Smooth muscle cell (in vitro differentiated cells): ENCODE results near the gene ICAM2. TPM values are rescaled to one million over a fixed set of nuclear protein-coding genes. Genes with fewer than 3 reads are reported as not detected.
"Not testable (repeated sequence)": the region's sequence is repeated elsewhere in the genome, so short reads cannot be mapped to it uniquely, and the experiment has no call there.

Experiments
- DNase-seq: peaks from one replicate; lab custom pipeline; 2025; ENCODE audit not compliant: unreplicated experiment; lab: John Stamatoyannopoulos, UW
- H2AFZ ChIP-seq: fragments of 200-600 bp; sonication (generic); 2 replicates; pipeline ENCODE4 v1.6.0; 2016; ENCODE audit warnings: antibody characterized with exemption, low read depth, mild to moderate bottlenecking
- H3F3A ChIP-seq: fragments of 200-600 bp; sonication (generic); 2 replicates; pipeline ENCODE4 v1.6.0; 2017; ENCODE audit warnings: antibody characterized with exemption, low read depth
- H3K27ac ChIP-seq: fragments of 200-600 bp; sonication (generic); 2 replicates; pipeline ENCODE4 v1.5.1; 2016; ENCODE audit warnings: low read depth, mild to moderate bottlenecking
- H3K27me3 ChIP-seq: fragments of 200-600 bp; sonication (generic); 2 replicates; pipeline ENCODE4 v1.6.1; 2016; ENCODE audit warnings: low read depth, mild to moderate bottlenecking
- H3K36me3 ChIP-seq: fragments of 200-600 bp; sonication (generic); 2 replicates; pipeline ENCODE4 v1.5.1; 2016; ENCODE audit warnings: low read depth
- H3K4me1 ChIP-seq: fragments of 200-600 bp; sonication (generic); 2 replicates; pipeline ENCODE4 v1.5.1; 2016; ENCODE audit warnings: low read depth
- H3K4me2 ChIP-seq: fragments of 200-600 bp; sonication (generic); 2 replicates; pipeline ENCODE4 v1.6.0; 2016; ENCODE audit warnings: mild to moderate bottlenecking
- H3K4me3 ChIP-seq: fragments of 200-600 bp; sonication (generic); 2 replicates; pipeline ENCODE4 v1.5.1; 2016; ENCODE audit warnings: mild to moderate bottlenecking
- H3K79me2 ChIP-seq: fragments of 200-600 bp; sonication (generic); 2 replicates; pipeline ENCODE4 v1.6.0; 2016; ENCODE audit warnings: low read depth, mild to moderate bottlenecking
- H3K9ac ChIP-seq: fragments of 200-600 bp; sonication (generic); 2 replicates; pipeline ENCODE4 v1.6.0; 2016; ENCODE audit warnings: low read depth
- H3K9me3 ChIP-seq: fragments of 200-600 bp; sonication (generic); replicated peaks from 2 replicates; pipeline ENCODE4 v1.5.1; 2016; ENCODE audit warnings: low read depth
- H4K20me1 ChIP-seq: fragments of 200-600 bp; sonication (generic); 2 replicates; pipeline ENCODE4 v1.6.0; 2016; ENCODE audit warnings: low read depth
- WGBS: methylation state at CpG from one replicate; pipeline ENCODE4 v1.1.7; 2016; ENCODE audit warnings: low lambda C conversion rate; 5-methylcytosine and 5-hydroxymethylcytosine counted together
- polyA plus RNA-seq: library from polyadenylated mRNA; unstranded; fragments of >200 nt; fragmentation: Nextera tagmentation; extraction: Ambion mirVana; gene quantifications from 2 replicates; pipeline ENCODE4 v1.2.1, GENCODE V29; 2016
- total RNA-seq: library from RNA; depleted of rRNA; stranded (reverse); fragments of >200 nt; gene quantifications from 2 replicates; pipeline ENCODE4 v1.2.3, GENCODE V29; 2014
- TF ChIP-seq, protein P1 (sequence below): fragments of 200-600 bp; sonication (generic); IDR thresholded peaks from 2 replicates; pipeline ENCODE4 v1.5.1; 2017; ENCODE audit warnings: borderline replicate concordance, mild to moderate bottlenecking, antibody characterized with exemption; ENCODE audit not compliant: insufficient read depth, poor library complexity, severe bottlenecking

Gene ICAM2
- total and polyA plus RNA-seq, 2 experiments from 2014 or later: 1.0 TPM; not detected in 1

DNA sequence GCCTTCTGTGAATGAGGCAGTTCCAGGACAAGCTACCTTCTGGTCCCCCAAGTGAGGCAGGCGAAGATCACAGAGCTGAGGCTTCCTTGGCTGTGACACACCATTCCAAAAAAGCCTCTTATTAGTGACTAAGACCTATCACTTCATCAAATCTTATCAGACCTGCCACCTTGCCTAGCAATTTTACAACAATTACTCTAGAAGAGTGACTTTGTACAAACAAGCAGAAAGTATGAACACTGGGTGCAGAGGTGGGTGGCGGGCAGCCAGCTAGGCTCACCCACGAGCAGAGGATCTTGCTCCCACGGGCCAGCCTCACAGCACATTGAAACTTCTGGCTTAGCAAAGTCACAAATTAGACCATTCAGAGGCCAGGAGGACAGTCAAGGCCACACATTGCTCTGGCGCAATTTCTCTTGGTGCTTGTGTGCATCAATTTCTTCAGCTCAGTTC lies 2.2 kb upstream of the ICAM2 start:
- Histone ChIP-seq H2AFZ (no peak overlapping the region), H3K4me1 (no peaks in the 10 kb centered on the region), H3K4me2 (no peak overlapping the region), H3K36me3 (no peaks in the 10 kb centered on the region), H3K27ac (no peak overlapping the region), H4K20me1 (no peaks in the 10 kb centered on the region), H3K27me3 (peaks cover 3% of the 10 kb centered on the region), H3K79me2 (no peaks in the 10 kb centered on the region), H3K4me3 (no peak overlapping the region), H3K9me3 (no peaks in the 10 kb centered on the region), H3K9ac (no peak overlapping the region), H3F3A (no peaks in the 10 kb centered on the region)
- TF ChIP-seq, protein P1, sequence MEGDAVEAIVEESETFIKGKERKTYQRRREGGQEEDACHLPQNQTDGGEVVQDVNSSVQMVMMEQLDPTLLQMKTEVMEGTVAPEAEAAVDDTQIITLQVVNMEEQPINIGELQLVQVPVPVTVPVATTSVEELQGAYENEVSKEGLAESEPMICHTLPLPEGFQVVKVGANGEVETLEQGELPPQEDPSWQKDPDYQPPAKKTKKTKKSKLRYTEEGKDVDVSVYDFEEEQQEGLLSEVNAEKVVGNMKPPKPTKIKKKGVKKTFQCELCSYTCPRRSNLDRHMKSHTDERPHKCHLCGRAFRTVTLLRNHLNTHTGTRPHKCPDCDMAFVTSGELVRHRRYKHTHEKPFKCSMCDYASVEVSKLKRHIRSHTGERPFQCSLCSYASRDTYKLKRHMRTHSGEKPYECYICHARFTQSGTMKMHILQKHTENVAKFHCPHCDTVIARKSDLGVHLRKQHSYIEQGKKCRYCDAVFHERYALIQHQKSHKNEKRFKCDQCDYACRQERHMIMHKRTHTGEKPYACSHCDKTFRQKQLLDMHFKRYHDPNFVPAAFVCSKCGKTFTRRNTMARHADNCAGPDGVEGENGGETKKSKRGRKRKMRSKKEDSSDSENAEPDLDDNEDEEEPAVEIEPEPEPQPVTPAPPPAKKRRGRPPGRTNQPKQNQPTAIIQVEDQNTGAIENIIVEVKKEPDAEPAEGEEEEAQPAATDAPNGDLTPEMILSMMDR: no peak
- WGBS: 90% methylated on average over 5 of the region's 5 CpGs
- no peak for DNase-seq

DNA sequence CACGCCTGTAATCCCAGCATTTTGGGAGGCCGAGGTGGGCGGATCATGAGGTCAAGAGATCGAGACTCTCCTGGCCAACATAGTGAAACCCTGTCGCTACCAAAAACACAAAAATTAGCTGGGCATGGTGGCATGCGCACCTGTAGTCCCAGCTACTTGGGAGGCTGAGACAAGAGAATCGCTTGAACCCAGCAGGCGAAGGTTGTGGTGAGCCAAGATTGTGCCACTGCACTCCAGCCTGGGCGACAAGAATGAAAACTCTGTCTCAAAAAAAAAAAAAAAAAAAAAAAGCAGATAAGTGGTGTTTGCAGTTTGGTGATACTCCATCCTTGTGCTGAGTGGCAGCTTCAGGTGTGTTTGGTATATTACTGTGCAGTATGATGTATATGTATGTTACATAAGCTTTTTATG lies 877 bp downstream of the ICAM2 start:
- H3K4me1 ChIP-seq, H3K27me3 ChIP-seq, H3K4me3 ChIP-seq, H3K9me3 ChIP-seq, H3K27ac ChIP-seq, H3K4me2 ChIP-seq, H3K36me3 ChIP-seq, H4K20me1 ChIP-seq, H2AFZ ChIP-seq, H3K9ac ChIP-seq, H3F3A ChIP-seq, H3K79me2 ChIP-seq, DNase-seq: not testable (repeated sequence)
- 85% methylated on average over 9 of the region's 9 CpGs for WGBS

DNA sequence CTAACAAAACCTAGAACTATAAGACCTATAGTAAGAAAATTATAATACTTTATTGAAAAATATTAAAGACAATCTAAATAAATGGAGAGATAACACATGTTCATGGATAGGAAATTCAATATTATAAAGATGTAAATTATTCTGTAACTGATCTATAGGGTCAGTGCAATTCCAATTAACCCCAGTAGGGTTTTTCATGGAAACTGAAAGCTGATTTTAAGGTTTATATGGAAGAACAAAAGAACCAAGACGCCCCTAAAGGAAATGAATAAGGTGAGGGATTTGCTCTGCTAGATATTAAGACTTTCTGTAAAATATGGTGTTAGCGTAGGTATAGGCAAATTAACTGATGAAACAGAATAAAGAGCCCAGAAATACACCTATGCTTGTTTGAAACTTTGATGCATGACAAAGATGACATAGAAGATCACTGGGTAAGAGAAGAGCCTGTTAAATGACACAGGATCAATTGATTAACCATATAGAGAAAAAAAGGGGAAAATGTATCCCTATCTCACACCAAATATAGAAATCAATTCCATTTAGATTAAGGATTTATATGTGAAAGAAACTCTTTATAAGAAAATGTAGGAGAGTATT lies 3.0 kb downstream of the ICAM2 start:
- H3K79me2 ChIP-seq: no peaks in the 10 kb centered on the region
- no peak overlapping the region for H3K4me3 ChIP-seq
- no peaks in the 10 kb centered on the region for H3K36me3 ChIP-seq
- TF ChIP-seq, protein P1: peak; percentile 10
- H3F3A ChIP-seq: no peaks in the 10 kb centered on the region
- no peaks in the 10 kb centered on the region for H3K4me1 ChIP-seq
- H3K27ac ChIP-seq: no peak overlapping the region
- peaks cover 1% of the 10 kb centered on the region for H3K27me3 ChIP-seq
- H3K9ac ChIP-seq: no peak overlapping the region
- DNase-seq: no peak
- no peak overlapping the region for H3K4me2 ChIP-seq
- no peak overlapping the region for H2AFZ ChIP-seq
- H3K9me3 ChIP-seq: no peaks in the 10 kb centered on the region
- WGBS: 89% methylated on average over 2 of the region's 2 CpGs
- no peaks in the 10 kb centered on the region for H4K20me1 ChIP-seq

DNA sequence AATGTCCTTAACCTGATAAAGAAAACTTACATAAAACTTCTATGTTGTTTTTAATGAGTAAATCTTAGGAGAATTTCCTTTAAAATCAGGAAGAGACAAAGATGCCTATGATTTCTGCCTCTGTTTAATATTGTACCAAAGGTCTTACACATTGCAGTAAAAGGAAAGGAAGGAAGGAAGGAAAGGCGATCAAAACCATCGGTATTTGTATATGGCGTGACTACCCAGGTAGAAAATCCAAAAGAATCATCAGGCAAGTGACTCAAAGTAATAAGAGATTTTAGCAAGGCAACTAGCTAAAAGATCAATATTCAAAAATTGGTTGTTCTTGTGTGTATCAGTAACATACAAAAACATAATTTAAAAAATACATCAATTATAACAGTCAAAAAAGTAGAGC lies 3.5 kb downstream of the ICAM2 start:
- Histone ChIP-seq H3K27ac (no peak overlapping the region), H3K9me3 (no peaks in the 10 kb centered on the region), H3K79me2 (no peaks in the 10 kb centered on the region), H3K4me2 (no peak overlapping the region), H3K4me3 (no peak overlapping the region), H3K27me3 (peaks cover 6% of the 10 kb centered on the region), H4K20me1 (no peaks in the 10 kb centered on the region), H2AFZ (no peak overlapping the region), H3K4me1 (no peaks in the 10 kb centered on the region), H3F3A (no peaks in the 10 kb centered on the region), H3K36me3 (no peaks in the 10 kb centered on the region), H3K9ac (no peak overlapping the region)
- WGBS: 95% methylated on average over 3 of the region's 3 CpGs
- TF ChIP-seq, protein P1: no peak
- DNase-seq: no peak
